ENCODE results near the gene SPTBN4. TPM values are rescaled to one million over a fixed set of nuclear protein-coding genes. Genes with fewer than 3 reads are reported as not detected.

SPTBN4 gene
- total RNA-seq, 1 experiment from 2014 or later: 0.48 TPM

- Histone ChIP-seq H3K36me3 (ENCODE audit: low read depth) (peaks cover 4% of the 10 kb centered on the region; the same call in 1 of the 2 replicates), H3F3A (ENCODE audit: insufficient read depth, low read depth) (peaks cover 33% of the 10 kb centered on the region; the same call in 1 of the 2 replicates), H3K27ac (peak overlapping the region; percentile 70), H3K4me1 (replicated peaks; ENCODE audit: insufficient read depth) (peaks cover 19% of the 10 kb centered on the region), H3K9me2 (ENCODE audit: insufficient read depth) (no peaks in the 10 kb centered on the region), H3K4me2 (peak overlapping the region; percentile 89), H2AFZ (peak overlapping the region; percentile 95), H3K27me3 (ENCODE audit: insufficient read depth, low read depth) (no peaks in the 10 kb centered on the region), H3K4me3 (peak overlapping the region; percentile 86), H4K20me1 (ENCODE audit: insufficient read depth) (no peaks in the 10 kb centered on the region), H3K9me3 (ENCODE audit: insufficient read depth, low read depth) (no peaks in the 10 kb centered on the region), H3K79me2 (ENCODE audit: low read depth) (no peaks in the 10 kb centered on the region)
- BruUV-seq (replicated peaks): TSS peak; percentile 36
- DNase-seq: peak; percentile 82 to 89
- TF ChIP-seq CTCF (conservative IDR thresholded peaks at IDR 0.05) (no peak), EZH2 (IDR thresholded peaks at IDR 0.05; ENCODE audit: low read depth) (no peak)
- intact Hi-C loops (cut with micrococcal nuclease; ENCODE audit: unreplicated experiment): loop anchor here (1.0 to 5.0 kb wide), 2 partner anchors 10 to 103 kb away; partner anchors contain the start of genes COQ8B and ITPKC
- POLR2A ChIA-PET (ENCODE audit: unreplicated experiment): interaction anchor here (0.6 to 1.1 kb wide), 7 partner anchors 10 to 1165 kb away, joined by 3 to 28 read pairs (median 4); partner anchors contain the start of gene BLVRB
- CTCF ChIA-PET: interaction anchor here (1.4 kb wide), 1 partner anchor 10 kb away, joined by 19 read pairs; no protein-coding TSS in a partner anchor
Measured at GRCh38 chr19:40613690-40614621, 147.2 kb downstream of the SPTBN4 start.

GRCh38 chr19:40614622-40615411 is 148.0 kb downstream of the SPTBN4 start:
- H3K4me1 ChIP-seq (replicated peaks; ENCODE audit: insufficient read depth): peaks cover 19% of the 10 kb centered on the region
- H3K79me2 ChIP-seq (ENCODE audit: low read depth): no peaks in the 10 kb centered on the region
- POLR2A ChIA-PET (ENCODE audit: unreplicated experiment): interaction anchor here (0.6 to 0.7 kb wide), 6 partner anchors 9 to 1164 kb away, joined by 3 to 9 read pairs (median 4); no protein-coding TSS in a partner anchor
- H3F3A ChIP-seq (ENCODE audit: insufficient read depth, low read depth): peaks cover 33% of the 10 kb centered on the region; the same call in 1 of the 2 replicates
- H3K36me3 ChIP-seq (ENCODE audit: low read depth): peaks cover 4% of the 10 kb centered on the region; the same call in 1 of the 2 replicates
- no peaks in the 10 kb centered on the region for H3K27me3 ChIP-seq (ENCODE audit: insufficient read depth, low read depth)
- peak overlapping the region; percentile 89 for H3K4me2 ChIP-seq
- peak overlapping the region; percentile 86 for H3K4me3 ChIP-seq
- H3K27ac ChIP-seq: peak overlapping the region; percentile 70
- BruUV-seq (replicated peaks): no TSS peak
- peak; percentile 83 to 91 for DNase-seq
- no peaks in the 10 kb centered on the region for H3K9me2 ChIP-seq (ENCODE audit: insufficient read depth)
- H3K9me3 ChIP-seq (ENCODE audit: insufficient read depth, low read depth): no peaks in the 10 kb centered on the region
- no peak for TF ChIP-seq CTCF (conservative IDR thresholded peaks at IDR 0.05)
- no peak for TF ChIP-seq EZH2 (IDR thresholded peaks at IDR 0.05; ENCODE audit: low read depth)
- no peaks in the 10 kb centered on the region for H4K20me1 ChIP-seq (ENCODE audit: insufficient read depth)
- CTCF ChIA-PET: interaction anchor here (0.6 to 1.4 kb wide), 3 partner anchors 11 to 63 kb away, joined by 3 to 28 read pairs (median 19); no protein-coding TSS in a partner anchor
- H2AFZ ChIP-seq: peak overlapping the region; percentile 95
- intact Hi-C loops (cut with micrococcal nuclease; ENCODE audit: unreplicated experiment): loop anchor here (1.0 to 5.0 kb wide), 2 partner anchors 11 to 102 kb away; partner anchors contain the start of genes COQ8B and ITPKC

DNA sequence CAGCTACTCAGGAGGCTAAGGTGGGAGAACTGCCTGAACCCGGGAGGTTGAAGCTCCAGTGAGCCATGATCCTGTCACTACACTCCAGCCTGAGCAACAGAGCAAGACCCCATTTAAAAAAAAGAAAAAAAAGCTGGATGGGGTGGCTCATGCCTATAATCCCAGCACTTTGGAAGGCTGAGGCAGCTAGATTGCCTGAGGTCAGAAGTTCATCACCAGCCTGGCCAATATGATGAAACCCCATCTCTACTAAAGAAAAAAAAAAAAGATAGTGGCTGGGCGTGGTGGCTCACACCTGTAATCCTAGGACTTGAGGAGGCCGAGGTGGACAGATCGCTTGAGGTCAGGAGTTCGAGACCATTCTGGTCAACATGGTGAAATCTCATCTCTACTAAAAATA is 149.4 kb downstream of the SPTBN4 start:
- TF ChIP-seq CTCF (conservative IDR thresholded peaks at IDR 0.05) (no peak), EZH2 (IDR thresholded peaks at IDR 0.05; ENCODE audit: low read depth) (no peak)
- CTCF ChIA-PET: interaction anchor here (0.6 kb wide), 1 partner anchor 87 kb away, joined by 5 read pairs; no protein-coding TSS in a partner anchor
- no peaks in the 10 kb centered on the region for H3K27me3 ChIP-seq (ENCODE audit: insufficient read depth, low read depth)
- peaks cover 36% of the 10 kb centered on the region; the same call in 1 of the 2 replicates for H3F3A ChIP-seq (ENCODE audit: insufficient read depth, low read depth)
- no peak overlapping the region for H2AFZ ChIP-seq
- H3K27ac ChIP-seq: no peak overlapping the region; the same call in 1 of the 2 replicates
- H3K4me1 ChIP-seq (replicated peaks; ENCODE audit: insufficient read depth): peaks cover 14% of the 10 kb centered on the region
- H3K4me2 ChIP-seq: no peak overlapping the region
- POLR2A ChIA-PET (ENCODE audit: unreplicated experiment): interaction anchor here (0.6 kb wide), 1 partner anchor 12 kb away, joined by 3 read pairs; no protein-coding TSS in a partner anchor
- H3K9me3 ChIP-seq (ENCODE audit: insufficient read depth, low read depth): no peaks in the 10 kb centered on the region
- DNase-seq: no peak
- intact Hi-C loops (cut with micrococcal nuclease; ENCODE audit: unreplicated experiment): no loop called here
- no peak overlapping the region for H3K4me3 ChIP-seq
- H3K9me2 ChIP-seq (ENCODE audit: insufficient read depth): no peaks in the 10 kb centered on the region
- H3K36me3 ChIP-seq (ENCODE audit: low read depth): peaks cover 6% of the 10 kb centered on the region
- no peaks in the 10 kb centered on the region for H4K20me1 ChIP-seq (ENCODE audit: insufficient read depth)
- no peaks in the 10 kb centered on the region for H3K79me2 ChIP-seq (ENCODE audit: low read depth)
- BruUV-seq (replicated peaks): no TSS peak

Data from PC-9 (cell line).